ENCODE results near the gene NPFFR1.

Gene NPFFR1

GRCh38 chr10:70321233-70321632, 37.4 kb upstream of the NPFFR1 start:
- TF ChIP-seq CTCF (IDR thresholded peaks at IDR 0.05; ENCODE audit: control insufficient read depth, insufficient read depth, low read depth, low read length, missing control alignments): no peak
- H3K4me3 ChIP-seq (ENCODE audit: control insufficient read depth, low read depth, low read length): no peak overlapping the region
- DNase-seq (ENCODE audit: low read depth): no peak

GRCh38 chr10:70320751-70321150, 36.9 kb upstream of the NPFFR1 start:
- H3K4me3 ChIP-seq (ENCODE audit: control insufficient read depth, low read depth, low read length): no peak overlapping the region
- no peak for DNase-seq (ENCODE audit: low read depth)
- no peak for TF ChIP-seq CTCF (IDR thresholded peaks at IDR 0.05; ENCODE audit: control insufficient read depth, insufficient read depth, low read depth, low read length, missing control alignments)

DNA sequence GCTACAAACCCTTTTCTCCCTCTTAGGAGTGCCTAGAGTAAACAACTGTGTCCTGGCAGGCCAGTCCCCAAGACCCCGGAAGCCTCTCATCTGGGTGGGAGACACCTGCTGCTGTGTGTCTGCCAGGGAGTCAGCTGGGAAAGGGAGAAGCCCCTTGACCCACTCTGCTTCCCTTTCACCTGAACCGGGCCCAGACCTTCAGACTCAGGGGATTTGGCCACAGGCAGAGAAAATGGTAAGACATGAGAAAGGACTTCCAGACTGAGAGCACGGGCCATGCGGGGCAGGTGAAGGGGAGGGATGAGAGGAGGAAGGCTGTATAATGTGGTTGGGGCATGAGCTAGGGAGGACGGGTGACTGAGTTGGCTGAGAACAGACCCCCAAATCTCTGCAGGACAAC, 36.0 kb upstream of the NPFFR1 start:
- H3K4me3 ChIP-seq (ENCODE audit: control insufficient read depth, low read depth, low read length): no peak overlapping the region
- TF ChIP-seq CTCF (IDR thresholded peaks at IDR 0.05; ENCODE audit: control insufficient read depth, insufficient read depth, low read depth, low read length, missing control alignments): no peak
- no peak for DNase-seq (ENCODE audit: low read depth)

- TF ChIP-seq CTCF (IDR thresholded peaks at IDR 0.05; ENCODE audit: control insufficient read depth, insufficient read depth, low read depth, low read length, missing control alignments): no peak
- DNase-seq (ENCODE audit: low read depth): no peak
- H3K4me3 ChIP-seq (ENCODE audit: control insufficient read depth, low read depth, low read length): no peak overlapping the region
These were observed 35.4 kb upstream of the NPFFR1 start for GRCh38 chr10:70319183-70319582.

DNA sequence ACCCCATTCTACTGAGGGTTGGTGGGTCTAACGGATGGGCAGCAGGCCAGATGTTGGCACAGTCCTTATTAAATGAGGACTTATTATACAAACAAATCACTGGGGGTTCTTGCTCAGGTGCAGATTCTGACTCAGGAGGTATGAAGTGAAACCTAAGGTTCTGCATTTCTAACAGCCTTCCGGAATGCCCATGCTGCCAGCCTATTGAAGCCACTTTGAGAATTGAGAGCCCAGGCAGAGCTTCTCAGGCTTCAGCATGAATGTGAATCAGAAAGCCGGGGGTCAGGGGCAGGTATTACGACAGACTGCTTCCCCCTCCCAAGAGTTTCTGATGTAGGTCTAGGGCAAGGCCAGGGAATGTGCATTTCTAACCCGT, 34.1 kb upstream of the NPFFR1 start:
- DNase-seq (ENCODE audit: low read depth): no peak
- TF ChIP-seq CTCF (IDR thresholded peaks at IDR 0.05; ENCODE audit: control insufficient read depth, insufficient read depth, low read depth, low read length, missing control alignments): no peak

DNA sequence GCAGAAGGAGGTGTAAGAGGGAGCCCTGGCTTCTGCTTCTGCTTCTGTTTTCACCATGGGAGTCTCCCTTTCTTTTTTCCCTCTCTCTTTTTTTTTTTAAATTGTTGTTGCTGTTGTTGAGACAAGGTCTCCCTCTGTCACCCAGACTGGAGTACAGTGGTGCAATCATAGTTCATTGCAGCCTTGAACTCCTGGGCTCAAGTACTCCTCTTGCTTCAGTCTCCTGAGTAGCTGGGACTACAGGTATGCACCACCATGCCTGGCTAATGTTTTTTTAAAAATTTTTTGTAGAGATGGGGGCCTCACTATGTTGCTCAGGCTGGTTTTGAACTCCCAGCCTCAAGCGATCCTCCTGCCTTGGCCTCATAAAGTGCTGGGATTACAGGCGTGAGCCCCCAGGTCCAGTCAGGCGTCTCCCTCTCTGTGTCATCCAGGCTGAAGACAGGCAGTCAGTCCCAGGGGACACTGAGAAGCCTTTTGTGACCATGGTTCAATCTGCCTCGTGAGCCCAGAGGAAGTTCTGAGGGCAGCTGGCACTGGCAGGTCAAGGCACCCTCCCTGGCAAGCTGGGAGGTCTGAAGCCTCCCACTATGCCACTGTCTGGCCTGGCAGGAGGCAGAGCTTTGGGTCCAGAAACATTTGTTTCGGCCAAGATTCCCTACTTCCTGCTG, 33.6 kb upstream of the NPFFR1 start:
- DNase-seq (ENCODE audit: low read depth): no peak
- H3K4me3 ChIP-seq (ENCODE audit: control insufficient read depth, low read depth, low read length): no peak overlapping the region
- TF ChIP-seq CTCF (IDR thresholded peaks at IDR 0.05; ENCODE audit: control insufficient read depth, insufficient read depth, low read depth, low read length, missing control alignments): no peak

More for the DNA sequence above, 34.1 kb upstream of the NPFFR1 start:
- H3K4me3 ChIP-seq (ENCODE audit: control insufficient read depth, low read depth, low read length): no peak overlapping the region
